Esophagus muscularis mucosa (tissue), 4 donors: ENCODE measurements around the gene SV2B.

Experiments
- CTCF ChIP-seq, 3 experiments: fragments of 200-600 bp in 2 of 3; fragments of 450-650 bp in 1 of 3; sonication (generic) in 2 of 3; IDR thresholded peaks; one replicate each; pipeline ENCODE4 v1.5.1; 2017 to 2019; ENCODE audit warnings: antibody characterized with exemption in 3 of 3, mild to moderate bottlenecking in 2 of 3, moderate library complexity in 1 of 3
- EP300 ChIP-seq: sonication (generic); formaldehyde crosslinking; IDR thresholded peaks from one replicate; pipeline ENCODE4 v1.6.1; 2017; ENCODE audit warnings: antibody characterized with exemption
- POLR2A ChIP-seq: fragments of 450-650 bp; IDR thresholded peaks from one replicate; pipeline ENCODE4 v1.6.1; 2017; ENCODE audit warnings: antibody characterized with exemption, moderate library complexity, mild to moderate bottlenecking, low read depth

GRCh38 chr15:91203619-91204203, 103.7 kb downstream of the SV2B start:
- TF ChIP-seq CTCF (IDR thresholded peaks at IDR 0.05) = no peak
- TF ChIP-seq POLR2A = no peak
- no peak for TF ChIP-seq EP300
